H1 (cell line): ENCODE results near the gene RASAL1.
A peak's percentile ranks its signal among the peaks of the same experiment; 100 is the strongest.

Source experiments
- CHD2 ChIP-seq: IDR thresholded peaks from 2 replicates; pipeline ENCODE4 v1.6.1; 2012; ENCODE audit warnings: low read length, improper control_type of control experiment
- EGR1 ChIP-seq: IDR thresholded peaks from 2 replicates; pipeline ENCODE4 v1.6.1; 2011; ENCODE audit warnings: low read depth, low read length, borderline replicate concordance
- EP300 ChIP-seq, 2 experiments: IDR thresholded peaks; 1 replicate in 1 of 2; 2 replicates in 1 of 2; pipeline ENCODE4 v1.6.1; 2011 to 2012; ENCODE audit warnings: low read depth in 2 of 2, low read length in 2 of 2, mild to moderate bottlenecking in 2 of 2, borderline replicate concordance in 1 of 2, inconsistent platforms in 1 of 2, moderate library complexity in 1 of 2
- EZH2 ChIP-seq: fragments of 200-600 bp; sonication (generic); IDR thresholded peaks from 2 replicates; pipeline ENCODE4 v1.7.1; 2012; ENCODE audit warnings: low read depth, mild to moderate bottlenecking, moderate library complexity, low read length, inconsistent platforms; ENCODE audit not compliant: severe bottlenecking
- JUND ChIP-seq: IDR thresholded peaks from 2 replicates; pipeline ENCODE4 v1.6.1; 2011; ENCODE audit warnings: mild to moderate bottlenecking, improper control_type of control experiment, low read length
- KDM1A ChIP-seq: fragments of 200-600, 300-600 bp; sonication (generic); IDR thresholded peaks from 2 replicates; pipeline ENCODE4 v1.7.1; 2016; ENCODE audit warnings: mild to moderate bottlenecking, low read length, borderline replicate concordance
- NANOG ChIP-seq: IDR thresholded peaks from 2 replicates; pipeline ENCODE4 v1.6.1; 2011; ENCODE audit warnings: low read length, low read depth, mild to moderate bottlenecking, inconsistent platforms; ENCODE audit not compliant: insufficient read depth, poor library complexity, severe bottlenecking
- POLR2A ChIP-seq, 2 experiments: IDR thresholded peaks; 1 replicate in 1 of 2; 2 replicates in 1 of 2; pipeline ENCODE4 v1.6.1; 2011; ENCODE audit warnings: low read depth in 2 of 2, low read length in 2 of 2, mild to moderate bottlenecking in 2 of 2; ENCODE audit errors: control extremely low read depth in 1 of 2
- RAD21 ChIP-seq, 2 experiments: IDR thresholded peaks in 1 of 2; conservative IDR thresholded peaks in 1 of 2; 2 replicates each; pipeline ENCODE4 v1.6.1; 2011; ENCODE audit warnings: low read depth in 2 of 2, low read length in 2 of 2, improper control_type of control experiment in 1 of 2, inconsistent platforms in 1 of 2, mild to moderate bottlenecking in 1 of 2, moderate library complexity in 1 of 2
- RFX5 ChIP-seq: IDR thresholded peaks from 2 replicates; pipeline ENCODE4 v1.6.1; 2011; ENCODE audit warnings: low read depth, low read length, improper control_type of control experiment, borderline replicate concordance
- RXRA ChIP-seq: IDR thresholded peaks from 2 replicates; pipeline ENCODE4 v1.6.1; 2011; ENCODE audit warnings: low read depth, mild to moderate bottlenecking, low read length, moderate library complexity; ENCODE audit not compliant: insufficient read depth
- SP1 ChIP-seq: IDR thresholded peaks from 2 replicates; pipeline ENCODE4 v1.6.1; 2011; ENCODE audit warnings: low read depth, low read length
- ZNF274 ChIP-seq: IDR thresholded peaks from 2 replicates; pipeline ENCODE4 v1.7.0; 2012; ENCODE audit warnings: low read length, borderline replicate concordance; ENCODE audit errors: extremely low read depth
- TF ChIP-seq, protein P1 (sequence below), 3 experiments: IDR thresholded peaks; 1 replicate in 2 of 3; 2 replicates in 1 of 3; pipeline versions ENCODE4 v1.5.1 to v1.6.1; 2011; ENCODE audit warnings: low read length in 3 of 3, mild to moderate bottlenecking in 3 of 3, inconsistent platforms in 2 of 3, low read depth in 1 of 3, moderate library complexity in 1 of 3; ENCODE audit not compliant: insufficient read depth in 1 of 3; ENCODE audit errors: control extremely low read depth in 1 of 3

DNA sequence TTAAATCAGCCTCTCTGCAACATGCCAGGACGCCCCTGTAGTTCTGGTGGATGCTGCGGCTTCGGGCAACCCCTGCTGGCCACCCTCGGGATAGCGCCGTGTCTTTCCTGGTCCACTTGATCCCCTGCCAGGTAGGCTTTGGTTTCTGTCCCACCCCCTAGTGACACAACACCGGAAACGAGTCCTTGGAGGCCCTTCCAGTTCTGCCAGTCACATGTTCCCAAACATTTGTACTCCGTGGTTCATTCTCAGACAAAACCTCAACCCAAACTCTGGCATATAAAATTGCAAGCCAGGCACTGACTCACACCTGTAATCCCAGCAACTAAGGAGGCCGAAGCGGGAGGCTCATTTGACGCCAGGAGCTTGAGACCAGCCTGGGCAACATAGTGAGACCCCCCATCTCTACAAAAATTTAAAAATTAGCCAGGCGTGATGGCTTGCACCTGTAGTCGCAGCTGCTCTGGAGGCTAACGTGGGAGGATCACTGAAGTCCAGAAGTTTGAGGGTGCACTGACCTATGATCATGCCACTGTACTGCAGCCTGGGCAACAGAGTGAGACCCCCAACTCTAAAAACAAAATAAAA is 37.0 kb downstream of the RASAL1 start:
- no peak for TF ChIP-seq CHD2
- no peak for TF ChIP-seq POLR2A (IDR thresholded peaks at IDR 0.05; ENCODE audit: control extremely low read depth in 1 of 2, low read depth in 2 of 2, low read length in 2 of 2)
- TF ChIP-seq, protein P1, sequence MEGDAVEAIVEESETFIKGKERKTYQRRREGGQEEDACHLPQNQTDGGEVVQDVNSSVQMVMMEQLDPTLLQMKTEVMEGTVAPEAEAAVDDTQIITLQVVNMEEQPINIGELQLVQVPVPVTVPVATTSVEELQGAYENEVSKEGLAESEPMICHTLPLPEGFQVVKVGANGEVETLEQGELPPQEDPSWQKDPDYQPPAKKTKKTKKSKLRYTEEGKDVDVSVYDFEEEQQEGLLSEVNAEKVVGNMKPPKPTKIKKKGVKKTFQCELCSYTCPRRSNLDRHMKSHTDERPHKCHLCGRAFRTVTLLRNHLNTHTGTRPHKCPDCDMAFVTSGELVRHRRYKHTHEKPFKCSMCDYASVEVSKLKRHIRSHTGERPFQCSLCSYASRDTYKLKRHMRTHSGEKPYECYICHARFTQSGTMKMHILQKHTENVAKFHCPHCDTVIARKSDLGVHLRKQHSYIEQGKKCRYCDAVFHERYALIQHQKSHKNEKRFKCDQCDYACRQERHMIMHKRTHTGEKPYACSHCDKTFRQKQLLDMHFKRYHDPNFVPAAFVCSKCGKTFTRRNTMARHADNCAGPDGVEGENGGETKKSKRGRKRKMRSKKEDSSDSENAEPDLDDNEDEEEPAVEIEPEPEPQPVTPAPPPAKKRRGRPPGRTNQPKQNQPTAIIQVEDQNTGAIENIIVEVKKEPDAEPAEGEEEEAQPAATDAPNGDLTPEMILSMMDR (IDR thresholded peaks at IDR 0.05; ENCODE audit: control extremely low read depth in 1 of 3, insufficient read depth in 1 of 3, low read depth in 1 of 3, low read length in 3 of 3) = peak; percentile 95 to 97 (median 96)
- TF ChIP-seq RXRA = no peak
- no peak for TF ChIP-seq EZH2
- no peak for TF ChIP-seq EP300 (IDR thresholded peaks at IDR 0.05; ENCODE audit: borderline replicate concordance in 1 of 2, low read depth in 2 of 2, low read length in 2 of 2)
- TF ChIP-seq ZNF274 = no peak
- no peak for TF ChIP-seq SP1
- TF ChIP-seq KDM1A = peak; percentile 90; the same call in 1 of the 2 replicates
- TF ChIP-seq RAD21 (IDR thresholded peaks at IDR 0.05 in 1 of 2, conservative IDR thresholded peaks at IDR 0.05 in 1 of 2; ENCODE audit: low read depth in 2 of 2, low read length in 2 of 2) = peak; percentile 96 to 97
- peak; percentile 51; the same call in 1 of the 2 replicates for TF ChIP-seq JUND
- TF ChIP-seq EGR1 = no peak
- TF ChIP-seq RFX5 = no peak
- no peak for TF ChIP-seq NANOG
